OCI-LY1 (cell line): ENCODE results near the gene NGFR.

Experiments used
- CTCF ChIP-seq: fragments of 200-600 bp; sonication (generic), shearing (Covaris generic); IDR thresholded peaks from 2 replicates; pipeline ENCODE4 v1.5.1; 2017; ENCODE audit warnings: mild to moderate bottlenecking, antibody characterized with exemption, low read length, moderate library complexity, mixed read lengths
- EZH2 ChIP-seq: fragments of 200-600 bp; sonication (generic), shearing (Covaris generic); IDR thresholded peaks from 2 replicates; pipeline ENCODE4 v1.8.0; 2017; ENCODE audit warnings: borderline replicate concordance, mixed run types, mild to moderate bottlenecking, antibody characterized with exemption, low read length, moderate library complexity, mixed read lengths

- no peak for TF ChIP-seq CTCF
- TF ChIP-seq EZH2, result no peak
These were observed 19.1 kb downstream of the NGFR start for GRCh38 chr17:49514071-49514721.
